ENCODE results near the gene UQCR11. TPM values are rescaled to one million over a fixed set of nuclear protein-coding genes. Genes with fewer than 3 reads are reported as not detected.

Gene UQCR11
- total RNA-seq, 1 donor from 2014 or later = 171 TPM

DNA sequence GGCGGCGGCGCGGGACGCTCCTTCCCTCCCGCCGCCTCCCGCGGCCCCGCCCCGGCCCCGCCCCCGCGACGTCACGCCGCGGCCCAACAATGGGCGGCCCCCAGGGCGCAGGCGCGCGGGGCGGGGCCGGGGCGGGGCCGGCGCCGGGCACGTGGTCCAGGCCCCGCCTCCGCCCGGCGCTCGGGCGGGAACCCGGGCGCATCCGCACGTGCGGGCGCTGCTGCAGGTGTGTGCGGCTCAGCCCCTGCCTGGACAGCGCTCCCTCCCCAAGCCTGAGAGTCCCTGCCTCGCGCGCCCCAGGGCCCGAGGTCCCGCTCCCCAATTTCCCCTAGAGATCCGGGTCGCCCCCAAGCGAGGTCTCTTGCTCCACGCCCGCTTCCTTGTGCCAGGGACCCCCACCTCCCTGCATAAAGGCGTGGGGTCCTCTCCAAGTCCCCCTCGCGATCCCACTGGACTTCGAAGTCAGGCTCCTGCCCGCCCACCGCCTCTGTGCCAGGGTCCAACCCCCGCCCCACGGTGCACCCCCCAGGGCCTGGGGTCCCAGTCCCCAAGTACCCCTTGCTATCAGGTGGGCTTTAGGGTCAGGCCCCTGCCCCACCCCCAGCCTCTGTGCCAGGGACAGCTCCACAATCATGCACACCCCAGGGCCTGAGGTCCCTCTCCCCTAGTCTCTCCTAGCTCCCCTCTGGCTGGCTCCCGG is 36.8 kb downstream of the UQCR11 start, which contains the start of gene MEX3D:
Gene MEX3D (minus strand): TSS at position 6 of the 700 bp plus-strand sequence. CDS start 267 bp downstream, outside the sequence.
- Mint-ChIP-seq H3K36me3 (ENCODE audit: insufficient read depth) (peaks cover 2% of the 10 kb centered on the region), H3K4me1 (ENCODE audit: low read depth) (peaks cover 14% of the 10 kb centered on the region), H3K27me3 (peaks cover 12% of the 10 kb centered on the region), H3K27ac (peak within 1 kb of the TSS; percentile 88), H3K9me3 (ENCODE audit: low read depth) (no peaks in the 10 kb centered on the region), H3K4me3 (ENCODE audit: low read depth) (peak within 1 kb of the TSS; percentile 75)
- DNase-seq (ENCODE audit: low spot score, unreplicated experiment) = peak; percentile 73
- TF ChIP-seq, protein P1, sequence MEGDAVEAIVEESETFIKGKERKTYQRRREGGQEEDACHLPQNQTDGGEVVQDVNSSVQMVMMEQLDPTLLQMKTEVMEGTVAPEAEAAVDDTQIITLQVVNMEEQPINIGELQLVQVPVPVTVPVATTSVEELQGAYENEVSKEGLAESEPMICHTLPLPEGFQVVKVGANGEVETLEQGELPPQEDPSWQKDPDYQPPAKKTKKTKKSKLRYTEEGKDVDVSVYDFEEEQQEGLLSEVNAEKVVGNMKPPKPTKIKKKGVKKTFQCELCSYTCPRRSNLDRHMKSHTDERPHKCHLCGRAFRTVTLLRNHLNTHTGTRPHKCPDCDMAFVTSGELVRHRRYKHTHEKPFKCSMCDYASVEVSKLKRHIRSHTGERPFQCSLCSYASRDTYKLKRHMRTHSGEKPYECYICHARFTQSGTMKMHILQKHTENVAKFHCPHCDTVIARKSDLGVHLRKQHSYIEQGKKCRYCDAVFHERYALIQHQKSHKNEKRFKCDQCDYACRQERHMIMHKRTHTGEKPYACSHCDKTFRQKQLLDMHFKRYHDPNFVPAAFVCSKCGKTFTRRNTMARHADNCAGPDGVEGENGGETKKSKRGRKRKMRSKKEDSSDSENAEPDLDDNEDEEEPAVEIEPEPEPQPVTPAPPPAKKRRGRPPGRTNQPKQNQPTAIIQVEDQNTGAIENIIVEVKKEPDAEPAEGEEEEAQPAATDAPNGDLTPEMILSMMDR (IDR thresholded peaks at IDR 0.05; ENCODE audit: unreplicated experiment) = no peak

- Mint-ChIP-seq H3K4me3 (ENCODE audit: low read depth) (no peak overlapping the region), H3K27me3 (peaks cover 12% of the 10 kb centered on the region), H3K4me1 (ENCODE audit: low read depth) (peaks cover 14% of the 10 kb centered on the region), H3K36me3 (ENCODE audit: insufficient read depth) (peaks cover 5% of the 10 kb centered on the region), H3K27ac (no peak overlapping the region), H3K9me3 (ENCODE audit: low read depth) (no peaks in the 10 kb centered on the region)
- TF ChIP-seq, protein P1 (IDR thresholded peaks at IDR 0.05; ENCODE audit: unreplicated experiment) = no peak
- no peak for DNase-seq (ENCODE audit: low spot score, unreplicated experiment)
These were observed 37.4 kb downstream of the UQCR11 start for GRCh38 chr19:1567848-1568227.

DNA sequence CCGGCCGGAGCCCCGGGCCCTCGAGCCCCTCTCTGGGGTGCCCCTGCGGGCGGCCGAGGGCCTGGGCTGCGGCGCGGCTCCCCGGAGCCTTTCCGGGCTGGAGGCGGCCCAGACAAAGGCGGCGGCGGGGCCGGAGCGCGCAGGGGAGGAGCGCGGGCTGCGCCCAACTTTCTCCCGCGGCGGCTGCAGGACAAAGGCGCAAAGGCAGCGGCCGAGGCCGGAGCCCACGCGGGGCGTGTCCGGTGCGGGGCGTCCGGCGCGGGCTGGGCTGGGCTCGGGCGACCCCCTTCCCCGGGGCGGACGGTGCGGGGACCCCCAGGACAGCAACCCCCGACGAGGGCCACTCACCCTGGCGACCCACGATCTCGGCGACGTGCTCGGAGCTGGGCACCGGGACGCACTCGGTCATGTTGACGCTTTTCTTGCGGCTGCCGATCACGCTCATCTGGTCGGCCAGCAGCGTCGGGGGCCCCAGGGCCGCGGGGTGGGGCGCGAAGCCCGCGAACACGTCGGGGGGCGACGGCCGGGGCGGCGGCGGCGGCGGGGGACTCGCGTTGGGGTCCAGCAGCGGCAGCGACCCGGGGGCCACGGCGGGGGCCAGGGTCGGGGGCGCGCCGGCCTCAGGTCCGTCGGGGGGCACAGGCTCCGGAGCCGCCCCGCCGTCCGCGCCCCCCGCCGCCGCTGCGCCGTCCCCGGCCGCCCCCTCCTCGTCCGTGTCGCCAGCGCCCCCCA is 38.0 kb downstream of the UQCR11 start:
- peak overlapping the region; percentile 88 for H3K27ac Mint-ChIP-seq
- H3K36me3 Mint-ChIP-seq (ENCODE audit: insufficient read depth) = peaks cover 6% of the 10 kb centered on the region
- DNase-seq (ENCODE audit: low spot score, unreplicated experiment) = no peak
- TF ChIP-seq, protein P1 (IDR thresholded peaks at IDR 0.05; ENCODE audit: unreplicated experiment) = no peak
- peak overlapping the region; percentile 75 for H3K4me3 Mint-ChIP-seq (ENCODE audit: low read depth)
- peaks cover 12% of the 10 kb centered on the region for H3K27me3 Mint-ChIP-seq
- no peaks in the 10 kb centered on the region for H3K9me3 Mint-ChIP-seq (ENCODE audit: low read depth)
- peaks cover 14% of the 10 kb centered on the region for H3K4me1 Mint-ChIP-seq (ENCODE audit: low read depth)

GRCh38 chr19:1566392-1567115 is 38.7 kb downstream of the UQCR11 start:
- Mint-ChIP-seq H3K4me3 (ENCODE audit: low read depth) (peak overlapping the region; percentile 71), H3K36me3 (ENCODE audit: insufficient read depth) (peaks cover 6% of the 10 kb centered on the region), H3K27me3 (peaks cover 12% of the 10 kb centered on the region), H3K4me1 (ENCODE audit: low read depth) (peaks cover 14% of the 10 kb centered on the region), H3K27ac (peak overlapping the region; percentile 87), H3K9me3 (ENCODE audit: low read depth) (no peaks in the 10 kb centered on the region)
- peak; percentile 59 for DNase-seq (ENCODE audit: low spot score, unreplicated experiment)
- TF ChIP-seq, protein P1 (IDR thresholded peaks at IDR 0.05; ENCODE audit: unreplicated experiment) = no peak

- Mint-ChIP-seq H3K36me3 (ENCODE audit: insufficient read depth) (peaks cover 7% of the 10 kb centered on the region), H3K27ac (peak overlapping the region; percentile 29), H3K27me3 (no peaks in the 10 kb centered on the region), H3K9me3 (ENCODE audit: low read depth) (no peaks in the 10 kb centered on the region), H3K4me1 (ENCODE audit: low read depth) (peaks cover 14% of the 10 kb centered on the region), H3K4me3 (ENCODE audit: low read depth) (no peak overlapping the region)
- no peak for DNase-seq (ENCODE audit: low spot score, unreplicated experiment)
- TF ChIP-seq, protein P1 (IDR thresholded peaks at IDR 0.05; ENCODE audit: unreplicated experiment) = no peak
These were observed 42.0 kb downstream of the UQCR11 start for GRCh38 chr19:1563251-1563650.

Measured in progenitor cell of endocrine pancreas (in vitro differentiated cells).